Activated CD8-positive, alpha-beta memory T cell treated with anti-CD3 and anti-CD28 coated beads, Interleukin-2, amount 50 U/mL, for 1 hour (primary cell): ENCODE data around the gene TRAPPC10.

Source experiments
- DNase-seq: peaks from one replicate; pipeline ENCODE4 v3.0.0-alpha.2; 2020; ENCODE audit errors: extremely low read depth

The TRAPPC10 gene

DNA sequence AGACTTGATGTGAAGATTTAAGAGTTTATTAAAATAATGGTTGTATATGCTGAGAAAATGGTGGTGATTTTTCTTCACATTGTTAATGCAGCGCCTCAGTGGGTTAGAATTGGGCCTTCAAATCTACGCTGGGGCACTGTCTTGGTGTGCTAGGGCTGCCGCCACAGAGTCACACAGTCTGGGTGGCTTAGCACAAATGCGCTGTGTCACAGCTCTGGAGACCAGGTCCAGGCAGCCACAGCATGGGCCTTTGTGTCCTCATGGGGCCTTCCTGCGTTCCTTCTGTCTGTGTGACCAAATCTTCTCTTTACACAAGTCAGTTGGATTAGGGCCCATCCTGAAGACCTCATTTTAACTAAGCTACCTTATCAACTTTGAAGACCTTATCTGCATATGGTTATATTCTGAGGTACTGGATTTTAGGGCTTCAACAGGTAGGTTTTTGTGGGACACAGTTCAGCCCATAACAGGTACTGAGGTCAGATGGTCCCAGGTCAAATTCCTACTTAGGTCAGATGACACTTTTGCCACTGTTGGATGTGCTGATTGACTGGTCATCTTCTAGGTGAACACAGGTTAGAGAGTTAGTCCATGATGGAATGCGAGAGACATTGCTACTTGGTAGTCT lies 17.5 kb downstream of the TRAPPC10 start:
- DNase-seq: no peak

DNA sequence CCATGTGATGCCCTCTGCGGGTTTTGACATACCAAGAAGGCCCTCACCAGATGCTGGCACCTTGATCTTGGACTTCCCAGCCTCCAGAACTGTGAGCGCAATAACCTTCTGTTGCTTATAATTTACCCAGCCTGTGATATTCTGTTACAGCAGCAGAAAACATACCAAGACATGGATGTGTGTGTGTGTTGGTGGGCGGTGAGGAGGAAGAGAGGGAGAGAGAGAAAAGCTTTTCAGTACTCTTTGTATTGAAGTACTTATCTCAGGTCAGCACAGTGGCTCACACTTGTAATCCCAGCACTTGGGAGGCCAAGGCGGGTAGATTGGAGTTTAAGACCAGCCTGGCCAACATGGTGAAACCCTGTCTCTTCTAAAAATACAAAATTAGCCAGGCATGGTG lies 23.1 kb downstream of the TRAPPC10 start:
- no peak for DNase-seq

DNA sequence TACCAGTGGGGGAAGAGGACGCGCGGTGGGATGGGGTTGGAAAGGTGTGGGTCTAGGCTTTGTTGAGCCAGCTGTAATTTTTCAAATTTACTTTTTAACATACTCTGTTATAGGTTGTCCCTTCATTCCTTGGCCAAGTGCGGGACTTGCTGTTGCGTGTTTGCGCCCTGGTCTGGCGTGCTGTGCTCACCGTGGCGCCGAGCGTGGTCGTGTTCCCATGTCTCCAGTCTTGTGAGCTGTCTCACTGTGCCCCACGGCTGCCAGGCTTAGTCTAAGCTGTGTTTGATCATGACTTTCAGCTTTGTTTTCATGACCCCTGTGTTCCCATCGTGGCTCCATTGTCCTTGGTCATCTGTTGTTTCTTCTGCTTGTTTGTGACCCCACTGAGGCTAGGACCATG lies 26.0 kb downstream of the TRAPPC10 start:
- no peak for DNase-seq

GRCh38 chr21:44039828-44040227 lies 27.7 kb downstream of the TRAPPC10 start:
- DNase-seq: no peak

DNA sequence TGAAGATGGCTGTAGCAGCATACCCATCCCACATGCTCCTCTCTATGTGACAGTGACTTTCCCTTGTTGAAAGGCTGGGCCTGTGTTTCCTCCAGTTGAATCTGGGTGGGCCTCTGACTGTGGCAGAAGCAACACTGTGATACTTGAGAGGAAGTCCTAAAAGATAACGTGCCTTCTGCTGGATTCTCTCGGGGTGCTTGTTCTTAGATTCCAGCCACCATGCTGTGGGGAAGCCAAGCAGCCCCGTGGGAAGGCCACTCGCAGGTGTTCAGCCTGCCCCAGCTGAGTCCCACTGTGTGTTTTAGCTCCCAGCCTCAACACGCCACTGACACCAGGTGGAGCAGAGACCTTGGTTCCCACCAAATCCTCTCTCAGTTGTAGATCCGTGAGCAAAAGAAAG lies 31.5 kb downstream of the TRAPPC10 start:
- DNase-seq: no peak

GRCh38 chr21:44046734-44047133 lies 34.6 kb downstream of the TRAPPC10 start:
- no peak for DNase-seq

DNA sequence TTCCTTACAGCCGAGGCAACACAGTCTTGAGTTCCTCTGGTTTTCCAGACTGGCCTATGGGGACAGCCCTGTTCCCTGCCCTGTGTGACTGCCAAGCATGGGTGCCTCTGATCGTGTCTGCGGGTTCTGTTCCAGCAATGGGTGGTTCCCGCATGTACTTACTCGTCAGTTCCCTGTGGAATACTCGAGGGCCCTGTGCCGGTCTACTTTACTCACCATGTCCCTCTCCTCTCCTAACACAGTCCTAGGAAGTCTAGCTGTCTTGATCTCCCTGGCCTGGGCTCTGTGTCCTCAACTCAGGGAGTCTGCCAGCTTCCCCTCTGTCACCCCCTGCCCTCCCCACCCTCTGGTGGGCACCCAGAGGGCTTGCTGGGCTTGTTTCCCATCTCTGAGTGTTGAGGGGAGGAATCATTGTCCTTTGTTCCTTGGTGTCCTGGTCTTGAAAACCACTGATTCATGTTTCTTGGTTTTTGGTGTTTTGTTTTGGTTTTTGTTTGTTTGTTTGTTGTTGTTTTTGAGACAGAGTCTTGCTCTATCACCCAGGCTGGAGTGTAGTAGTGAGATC lies 36.0 kb downstream of the TRAPPC10 start:
- DNase-seq: no peak

- no peak for DNase-seq
Observed at GRCh38 chr21:44049182-44049581, 37.1 kb downstream of the TRAPPC10 start.

- DNase-seq: no peak
Observed at GRCh38 chr21:44049606-44050005, 37.5 kb downstream of the TRAPPC10 start.

GRCh38 chr21:44050276-44050675 lies 38.2 kb downstream of the TRAPPC10 start:
- DNase-seq: no peak

DNA sequence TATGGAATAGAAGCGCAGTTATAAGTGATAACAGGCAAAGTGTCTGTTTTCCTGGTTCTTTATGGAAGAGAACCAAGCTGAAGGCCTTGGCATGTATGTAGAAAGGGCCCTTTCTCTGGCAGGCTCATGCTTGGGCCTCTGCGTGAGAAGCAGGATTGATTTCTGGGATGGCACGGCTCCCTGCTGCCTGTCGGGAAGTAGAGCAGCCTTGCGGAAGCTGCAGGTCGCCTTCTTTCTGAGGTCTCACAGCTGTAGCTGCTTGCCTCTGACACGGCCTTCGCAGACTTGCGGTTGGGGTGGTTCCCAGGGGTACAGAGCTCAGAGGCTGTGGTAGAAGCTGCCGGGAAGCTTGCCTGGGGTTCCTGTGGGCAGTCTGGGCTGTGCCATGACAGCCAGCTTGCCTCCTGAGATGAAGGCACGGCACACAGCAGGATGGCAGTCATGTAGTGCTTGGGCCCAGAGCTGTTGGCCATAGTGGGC lies 39.4 kb downstream of the TRAPPC10 start:
- DNase-seq: no peak

- DNase-seq: no peak
Observed at GRCh38 chr21:44052071-44052829, 40.1 kb downstream of the TRAPPC10 start.

- no peak for DNase-seq
Observed at GRCh38 chr21:44052830-44053226, 40.7 kb downstream of the TRAPPC10 start.

DNA sequence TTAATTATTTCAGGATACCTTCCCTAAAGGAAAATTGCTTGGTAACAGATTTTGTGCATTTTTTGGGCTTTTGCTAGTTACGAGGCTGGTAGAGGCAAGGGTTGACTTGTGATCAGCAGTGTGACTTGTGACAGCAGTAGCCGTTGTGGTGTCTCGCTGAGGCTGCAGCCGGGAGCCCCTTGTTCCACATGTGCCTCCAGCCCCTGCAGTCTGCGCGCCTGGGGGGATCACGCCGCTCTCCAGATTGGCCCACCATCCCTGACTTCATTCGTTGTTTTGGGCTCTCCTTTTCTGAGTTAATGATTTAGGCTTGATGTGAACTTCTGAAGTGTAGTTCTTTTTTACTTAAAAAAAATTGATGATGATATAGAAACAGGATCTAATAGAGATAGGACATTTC lies 41.5 kb downstream of the TRAPPC10 start:
- DNase-seq: no peak

DNA sequence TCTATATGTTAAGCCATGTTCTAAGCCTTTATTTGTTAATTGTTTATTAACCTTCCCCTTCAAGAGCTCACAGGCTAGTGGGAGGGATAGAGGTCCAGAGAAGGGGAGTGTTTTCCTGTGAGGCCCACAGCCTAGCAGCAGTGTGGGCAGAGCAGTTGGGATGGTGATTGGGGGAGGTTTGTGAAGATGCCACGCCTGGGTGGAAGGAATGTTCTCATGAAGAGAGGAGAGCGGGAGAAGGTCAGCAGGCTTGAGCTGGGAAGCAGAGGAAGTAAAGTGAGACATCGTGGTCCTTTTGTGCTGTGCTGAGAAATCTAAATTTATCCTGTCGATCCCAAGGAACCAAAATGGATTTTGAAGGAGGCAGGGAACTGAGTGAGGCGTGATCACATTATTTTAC lies 42.6 kb downstream of the TRAPPC10 start:
- no peak for DNase-seq

GRCh38 chr21:44057055-44057454 lies 44.9 kb downstream of the TRAPPC10 start:
- no peak for DNase-seq

DNA sequence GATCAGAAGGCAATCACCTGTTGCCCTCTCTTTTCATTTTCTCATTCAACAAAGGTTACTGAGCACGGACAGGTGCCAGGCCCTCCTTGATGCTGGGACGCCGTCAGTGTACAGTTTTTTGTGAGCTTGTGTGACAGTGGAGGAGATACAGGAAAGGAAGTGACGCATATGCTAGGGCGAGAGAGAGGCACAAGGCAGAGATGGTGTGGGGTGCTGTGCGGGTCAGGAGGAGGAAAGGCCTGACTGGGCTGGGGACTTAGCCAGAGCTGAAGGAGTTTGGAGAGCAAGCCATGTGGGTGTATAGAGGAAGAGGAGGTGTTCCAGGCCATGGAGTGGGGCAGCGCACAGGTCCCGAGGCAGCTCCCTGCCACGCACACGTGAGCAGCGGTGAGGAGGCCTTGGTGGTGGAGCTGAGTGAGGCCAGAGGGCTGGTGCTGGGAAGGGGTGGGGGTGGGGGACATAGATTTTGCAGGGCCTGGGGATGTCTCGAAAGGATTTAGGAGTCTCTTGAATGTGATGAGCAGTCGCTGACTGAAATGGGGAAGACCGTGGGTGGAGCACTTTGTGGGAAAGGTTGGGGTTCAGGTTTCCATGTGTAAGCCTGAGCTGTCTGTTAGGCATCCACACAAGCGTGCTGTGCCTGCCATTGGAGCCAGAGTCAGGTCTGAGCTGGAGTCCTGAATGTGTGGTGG lies 46.0 kb downstream of the TRAPPC10 start:
- no peak for DNase-seq

DNA sequence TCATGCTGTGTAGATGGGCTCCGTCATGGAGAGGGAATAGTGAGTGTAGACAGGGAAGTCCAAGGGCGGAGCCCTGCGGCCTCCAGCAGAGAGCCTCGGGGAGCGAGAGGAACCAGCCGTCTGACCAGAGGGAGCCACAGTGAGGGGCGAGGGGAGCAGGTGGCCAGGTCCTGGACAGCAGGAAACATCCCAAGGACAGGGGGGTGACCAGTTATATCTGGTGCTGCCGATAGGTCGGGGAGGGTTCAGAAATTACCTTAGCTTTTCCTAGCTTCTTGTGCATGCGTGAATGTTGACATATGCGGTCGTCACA lies 46.5 kb downstream of the TRAPPC10 start:
- no peak for DNase-seq

- no peak for DNase-seq
Observed at GRCh38 chr21:44058981-44059380, 46.9 kb downstream of the TRAPPC10 start.

- no peak for DNase-seq
Observed at GRCh38 chr21:44059710-44060109, 47.6 kb downstream of the TRAPPC10 start.

GRCh38 chr21:44062380-44062779 lies 50.3 kb downstream of the TRAPPC10 start:
- no peak for DNase-seq

DNA sequence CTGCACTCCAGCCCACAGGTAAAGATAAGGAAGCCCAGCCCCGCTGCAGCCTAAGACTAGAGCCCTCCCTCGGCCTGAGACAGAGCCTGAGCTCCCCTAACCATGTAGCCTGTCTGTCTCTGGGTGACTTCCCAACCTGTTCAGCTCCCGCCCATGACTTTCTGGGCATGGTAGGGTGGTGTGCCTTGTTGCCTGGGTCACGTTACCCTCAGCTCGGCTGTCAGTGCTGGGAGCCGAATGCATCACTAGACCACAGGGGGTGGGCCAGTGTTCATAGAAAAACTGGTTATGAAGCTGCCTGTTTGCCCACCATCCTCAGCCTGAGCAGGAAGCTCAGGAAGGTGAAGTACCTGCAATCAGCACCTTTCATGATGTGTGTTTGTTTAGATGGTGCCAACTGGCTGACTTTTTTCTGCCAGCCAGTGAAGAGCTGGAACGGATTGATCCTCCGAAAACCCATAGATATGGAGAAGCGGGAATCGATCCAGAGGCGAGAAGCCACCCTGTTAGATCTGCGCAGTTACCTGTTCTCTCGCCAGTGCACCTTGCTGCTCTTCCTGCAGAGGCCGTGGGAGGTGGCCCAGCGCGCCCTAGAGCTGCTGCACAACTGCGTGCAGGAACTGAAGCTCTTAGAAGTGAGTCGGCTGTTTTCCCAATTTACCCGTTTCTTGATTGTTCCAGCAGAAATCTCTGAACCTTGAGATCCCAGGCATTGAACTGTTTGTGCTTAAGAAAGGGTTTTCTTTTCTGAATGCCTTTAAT lies 51.2 kb downstream of the TRAPPC10 start:
- no peak for DNase-seq
